Mesenchymal stem cell (in vitro differentiated cells and primary cell): ENCODE results near the gene SLC35B4.

Source experiments
- DNase-seq: peaks from one replicate; pipeline ENCODE4 v3.0.0-alpha.2; 2013
- H2AFZ ChIP-seq: one replicate; pipeline ENCODE4 v1.6.1; 2013; ENCODE audit warnings: low read depth, mild to moderate bottlenecking, control low read depth, inconsistent platforms, low read length, moderate library complexity
- H2AK5ac ChIP-seq: 2 replicates; pipeline ENCODE4 v1.6.1; 2013; ENCODE audit warnings: low read length, moderate library complexity, mild to moderate bottlenecking, inconsistent platforms; ENCODE audit not compliant: severe bottlenecking
- H2BK120ac ChIP-seq: one replicate; pipeline ENCODE4 v1.6.1; 2013; ENCODE audit warnings: low read depth, mild to moderate bottlenecking, inconsistent platforms, low read length, moderate library complexity
- H2BK12ac ChIP-seq, 2 experiments: one replicate each; pipeline ENCODE4 v1.6.1; 2013; ENCODE audit warnings: inconsistent platforms in 2 of 2, low read length in 2 of 2, mild to moderate bottlenecking in 2 of 2, moderate library complexity in 2 of 2, control low read depth in 1 of 2
- H2BK15ac ChIP-seq: one replicate; pipeline ENCODE4 v1.6.1; 2013; ENCODE audit warnings: mild to moderate bottlenecking, low read depth, inconsistent platforms; ENCODE audit not compliant: poor library complexity, severe bottlenecking
- H2BK5ac ChIP-seq: 2 replicates; pipeline ENCODE4 v1.6.1; 2013; ENCODE audit warnings: low read depth, mild to moderate bottlenecking, low read length, control low read depth, inconsistent platforms; ENCODE audit not compliant: poor library complexity, severe bottlenecking
- H3K14ac ChIP-seq, 2 experiments: one replicate each; pipeline ENCODE4 v1.6.1; 2013; ENCODE audit warnings: inconsistent platforms in 2 of 2, low read length in 2 of 2, control low read depth in 1 of 2, mild to moderate bottlenecking in 1 of 2, moderate library complexity in 1 of 2
- H3K18ac ChIP-seq, 2 experiments: one replicate each; pipeline ENCODE4 v1.6.1; 2013; ENCODE audit warnings: inconsistent platforms in 2 of 2, low read length in 2 of 2, control low read depth in 1 of 2, low read depth in 1 of 2, mild to moderate bottlenecking in 1 of 2
- H3K23ac ChIP-seq, 2 experiments: one replicate each; pipeline ENCODE4 v1.6.1; 2013; ENCODE audit warnings: inconsistent platforms in 2 of 2, low read length in 2 of 2, mild to moderate bottlenecking in 2 of 2, moderate library complexity in 2 of 2, control low read depth in 1 of 2
- H3K27ac ChIP-seq: 2 replicates; pipeline ENCODE4 v1.5.1; 2013; ENCODE audit warnings: mild to moderate bottlenecking, moderate library complexity, low read length, control low read depth, inconsistent platforms; ENCODE audit not compliant: poor library complexity, severe bottlenecking
- H3K27me3 ChIP-seq, 2 experiments: 2 replicates each; pipeline versions ENCODE4 v1.6.1 to v1.7.0; 2013; ENCODE audit warnings: low read length in 2 of 2, mild to moderate bottlenecking in 2 of 2, moderate library complexity in 2 of 2, control low read depth in 1 of 2, inconsistent platforms in 1 of 2; ENCODE audit not compliant: control insufficient read depth in 1 of 2, insufficient read depth in 1 of 2
- H3K36me3 ChIP-seq, 2 experiments: 2 replicates each; pipeline versions ENCODE4 v1.6.1 to v1.7.0; 2013; ENCODE audit warnings: low read length in 2 of 2, control low read depth in 1 of 2, inconsistent platforms in 1 of 2, low read depth in 1 of 2, mild to moderate bottlenecking in 1 of 2; ENCODE audit not compliant: insufficient read depth in 2 of 2, control insufficient read depth in 1 of 2
- H3K4ac ChIP-seq, 2 experiments: one replicate each; pipeline ENCODE4 v1.6.1; 2013; ENCODE audit warnings: inconsistent platforms in 2 of 2, low read length in 2 of 2, mild to moderate bottlenecking in 2 of 2, moderate library complexity in 2 of 2, control low read depth in 1 of 2, low read depth in 1 of 2
- H3K4me1 ChIP-seq: 2 replicates; pipeline ENCODE4 v1.6.1; 2013; ENCODE audit warnings: low read depth, low read length, control low read depth; ENCODE audit not compliant: control insufficient read depth, insufficient read depth
- H3K4me2 ChIP-seq: 2 replicates; pipeline ENCODE4 v1.6.1; 2013; ENCODE audit warnings: low read length, mild to moderate bottlenecking, inconsistent platforms; ENCODE audit not compliant: poor library complexity, severe bottlenecking
- H3K4me3 ChIP-seq, 2 experiments: 2 replicates each; pipeline versions ENCODE4 v1.5.1 to v1.7.0; 2013; ENCODE audit warnings: low read length in 2 of 2, mild to moderate bottlenecking in 2 of 2, control low read depth in 1 of 2, low read depth in 1 of 2; ENCODE audit not compliant: insufficient read depth in 1 of 2
- H3K79me1 ChIP-seq: replicated peaks from 2 replicates; pipeline ENCODE4 v1.6.1; 2013; ENCODE audit warnings: mild to moderate bottlenecking, control low read depth, low read length, inconsistent platforms; ENCODE audit not compliant: poor library complexity, severe bottlenecking
- H3K9ac ChIP-seq: 2 replicates; pipeline ENCODE4 v1.7.0; 2013; ENCODE audit warnings: mild to moderate bottlenecking, low read length, moderate library complexity
- H3K9me3 ChIP-seq: 2 replicates; pipeline ENCODE4 v1.7.0; 2013; ENCODE audit warnings: mild to moderate bottlenecking, low read length; ENCODE audit not compliant: control insufficient read depth
- H4K8ac ChIP-seq: one replicate; pipeline ENCODE4 v1.6.1; 2013; ENCODE audit warnings: inconsistent platforms, mild to moderate bottlenecking, low read length, moderate library complexity
- H4K91ac ChIP-seq: one replicate; pipeline ENCODE4 v1.6.1; 2013; ENCODE audit warnings: mild to moderate bottlenecking, low read length, inconsistent platforms
- WGBS: methylation state at CpG from one replicate; pipeline ENCODE4 v1.1.7; 2013; ENCODE audit warnings: mixed read lengths; 5-methylcytosine and 5-hydroxymethylcytosine counted together

The SLC35B4 gene

GRCh38 chr7:134284011-134284410 is 32.7 kb downstream of the SLC35B4 start:
- Histone ChIP-seq H2AFZ (no peak overlapping the region), H2BK5ac (no peak overlapping the region), H2BK12ac (no peak overlapping the region), H3K4me1 (no peaks in the 10 kb centered on the region), H2AK5ac (no peak overlapping the region), H3K14ac (no peak overlapping the region), H3K79me1 (no peaks in the 10 kb centered on the region), H3K27ac (no peak overlapping the region), H3K9ac (no peak overlapping the region), H3K4me3 (no peak overlapping the region), H2BK15ac (no peak overlapping the region), H3K9me3 (no peaks in the 10 kb centered on the region), H2BK120ac (no peak overlapping the region), H3K27me3 (peaks cover 12 to 27% of the 10 kb centered on the region in 2 experiments), H3K36me3 (no peaks in the 10 kb centered on the region), H3K23ac (no peak overlapping the region), H3K18ac (no peak overlapping the region), H3K4me2 (no peak overlapping the region), H3K4ac (no peak overlapping the region), H4K8ac (no peak overlapping the region), H4K91ac (no peak overlapping the region)
- 92% methylated on average over 5 of the region's 6 CpGs for WGBS
- no peak for DNase-seq

- no peak overlapping the region for H3K4me3 ChIP-seq
- 76% methylated on average over 1 of the region's 2 CpGs for WGBS
- no peaks in the 10 kb centered on the region for H3K9me3 ChIP-seq
- no peak overlapping the region for H2BK15ac ChIP-seq
- no peak overlapping the region for H3K4ac ChIP-seq
- no peak overlapping the region for H4K91ac ChIP-seq
- H3K23ac ChIP-seq, result no peak overlapping the region
- H3K27me3 ChIP-seq, result peaks cover 15 to 24% of the 10 kb centered on the region in 2 experiments
- H2BK120ac ChIP-seq, result no peak overlapping the region
- H3K4me1 ChIP-seq, result no peaks in the 10 kb centered on the region
- no peak overlapping the region for H2BK12ac ChIP-seq
- no peak overlapping the region for H3K27ac ChIP-seq
- no peak overlapping the region for H3K4me2 ChIP-seq
- no peak overlapping the region for H2BK5ac ChIP-seq
- no peak overlapping the region for H3K9ac ChIP-seq
- H2AK5ac ChIP-seq, result no peak overlapping the region
- no peaks in the 10 kb centered on the region for H3K36me3 ChIP-seq
- no peak overlapping the region for H3K14ac ChIP-seq
- no peak overlapping the region for H4K8ac ChIP-seq
- no peak for DNase-seq
- H3K79me1 ChIP-seq, result no peaks in the 10 kb centered on the region
- H2AFZ ChIP-seq, result no peak overlapping the region
- no peak overlapping the region for H3K18ac ChIP-seq
These were observed 36.2 kb downstream of the SLC35B4 start for GRCh38 chr7:134280508-134280907.

- Histone ChIP-seq H3K4me2 (no peak overlapping the region), H2AK5ac (no peak overlapping the region), H3K36me3 (no peaks in the 10 kb centered on the region), H3K18ac (no peak overlapping the region), H3K4me3 (no peak overlapping the region), H2BK120ac (no peak overlapping the region), H2BK5ac (no peak overlapping the region), H3K79me1 (no peaks in the 10 kb centered on the region), H4K8ac (no peak overlapping the region), H3K9ac (no peak overlapping the region), H3K4ac (no peak overlapping the region), H3K27me3 (peaks cover 15 to 20% of the 10 kb centered on the region in 2 experiments), H2BK12ac (no peak overlapping the region), H2AFZ (no peak overlapping the region), H3K14ac (no peak overlapping the region), H4K91ac (no peak overlapping the region), H3K27ac (no peak overlapping the region), H3K23ac (no peak overlapping the region), H3K4me1 (no peaks in the 10 kb centered on the region), H3K9me3 (no peaks in the 10 kb centered on the region), H2BK15ac (no peak overlapping the region)
- DNase-seq, result no peak
These were observed 36.8 kb downstream of the SLC35B4 start for GRCh38 chr7:134279898-134280297.

GRCh38 chr7:134279336-134279735 is 37.4 kb downstream of the SLC35B4 start:
- H3K79me1 ChIP-seq, result no peaks in the 10 kb centered on the region
- peaks cover 14 to 15% of the 10 kb centered on the region in 2 experiments for H3K27me3 ChIP-seq
- H3K4me1 ChIP-seq, result no peaks in the 10 kb centered on the region
- no peaks in the 10 kb centered on the region for H3K9me3 ChIP-seq
- H2BK12ac ChIP-seq, result no peak overlapping the region
- no peak overlapping the region for H4K91ac ChIP-seq
- no peak overlapping the region for H3K14ac ChIP-seq
- H2BK15ac ChIP-seq, result no peak overlapping the region
- H3K9ac ChIP-seq, result no peak overlapping the region
- no peak overlapping the region for H3K23ac ChIP-seq
- no peak overlapping the region for H3K4me3 ChIP-seq
- no peaks in the 10 kb centered on the region for H3K36me3 ChIP-seq
- WGBS, result 92% methylated on average over 3 of the region's 3 CpGs
- no peak overlapping the region for H4K8ac ChIP-seq
- H2AK5ac ChIP-seq, result no peak overlapping the region
- H3K4me2 ChIP-seq, result no peak overlapping the region
- no peak overlapping the region for H3K4ac ChIP-seq
- H3K18ac ChIP-seq, result no peak overlapping the region
- DNase-seq, result no peak
- H2BK120ac ChIP-seq, result no peak overlapping the region
- H3K27ac ChIP-seq, result no peak overlapping the region
- H2BK5ac ChIP-seq, result no peak overlapping the region
- H2AFZ ChIP-seq, result no peak overlapping the region
